H1 (cell line): ENCODE results near the gene GRXCR2. TPM values are rescaled to one million over a fixed set of nuclear protein-coding genes. Genes with fewer than 3 reads are reported as not detected.

Experiments
- CTCF ChIA-PET: fragments of 300-600 bp; sonication (Branson Sonifier 250); formaldehyde crosslinking; loops from one replicate; lab custom pipeline; 2021; ENCODE audit not compliant: partially characterized antibody; lab: Charles Lee
- POLR2A ChIA-PET: fragments of 300-600 bp; sonication (Branson Sonifier 250); formaldehyde crosslinking; loops from one replicate; lab custom pipeline; 2021; ENCODE audit warnings: inconsistent platforms; ENCODE audit not compliant: partially characterized antibody; lab: Charles Lee
- DNase-seq, 2 experiments: peaks; one replicate each; pipeline versions ENCODE4 v3.0.0 to v3.0.0-alpha.2; 2010 to 2022; ENCODE audit warnings: low spot score in 2 of 2, low read depth in 1 of 2, mixed read lengths in 1 of 2
- FAIRE-seq: peaks from 2 replicates; lab custom pipeline; 2011; peaks lifted over from hg19 to GRCh38; lab: Jason Lieb, UNC
- H2AFZ ChIP-seq: 2 replicates; pipeline ENCODE4 v1.8.1; 2012; ENCODE audit warnings: low read length, inconsistent platforms
- H2AK5ac ChIP-seq: 2 replicates; pipeline ENCODE4 v1.6.1; 2013; ENCODE audit warnings: low read depth, low read length
- H2BK120ac ChIP-seq: replicated peaks from 2 replicates; pipeline ENCODE3; 2013; ENCODE audit warnings: low read depth, low read length, inconsistent platforms
- H2BK12ac ChIP-seq: 2 replicates; pipeline ENCODE4 v1.6.1; 2013; ENCODE audit warnings: low read depth, low read length
- H2BK15ac ChIP-seq: 2 replicates; pipeline ENCODE4 v1.6.1; 2013; ENCODE audit warnings: low read length
- H2BK20ac ChIP-seq: 2 replicates; pipeline ENCODE4 v1.6.1; 2013; ENCODE audit warnings: low read length
- H2BK5ac ChIP-seq: 2 replicates; pipeline ENCODE4 v1.6.1; 2013; ENCODE audit warnings: low read depth, low read length
- H3K14ac ChIP-seq: 2 replicates; pipeline ENCODE4 v1.6.1; 2013; ENCODE audit warnings: inconsistent platforms; ENCODE audit not compliant: insufficient read length
- H3K18ac ChIP-seq: 2 replicates; pipeline ENCODE4 v1.6.1; 2013; ENCODE audit warnings: low read length; ENCODE audit errors: extremely low read depth
- H3K23ac ChIP-seq: 2 replicates; pipeline ENCODE4 v1.6.1; 2013; ENCODE audit warnings: inconsistent platforms; ENCODE audit not compliant: insufficient read length
- H3K23me2 ChIP-seq: 2 replicates; pipeline ENCODE4 v1.6.1; 2013; ENCODE audit warnings: low read depth, low read length
- H3K27ac ChIP-seq: 2 replicates; pipeline ENCODE4 v1.6.1; 2011; ENCODE audit warnings: low read depth, low read length, inconsistent platforms
- H3K27me3 ChIP-seq, 4 experiments: replicated peaks in 1 of 4; 1 replicate in 1 of 4; 2 replicates in 3 of 4; pipeline versions ENCODE4 v1.6.1 to v1.8.1; 2011 to 2013; ENCODE audit warnings: low read length in 3 of 4, mild to moderate bottlenecking in 3 of 4, inconsistent platforms in 2 of 4, mixed read lengths in 2 of 4, moderate library complexity in 1 of 4; ENCODE audit not compliant: control insufficient read depth in 3 of 4, insufficient read depth in 3 of 4; ENCODE audit errors: extremely low read depth in 1 of 4
- H3K36me3 ChIP-seq, 4 experiments: 2 replicates each; pipeline versions ENCODE4 v1.6.1 to v1.8.1; 2011 to 2013; ENCODE audit warnings: mild to moderate bottlenecking in 4 of 4, low read length in 3 of 4, moderate library complexity in 2 of 4, control low read depth in 1 of 4, inconsistent platforms in 1 of 4; ENCODE audit not compliant: insufficient read depth in 4 of 4, control insufficient read depth in 2 of 4
- H3K4ac ChIP-seq: replicated peaks from 2 replicates; pipeline ENCODE3; 2013; ENCODE audit warnings: low read length, low read depth, mixed read lengths, inconsistent platforms; ENCODE audit not compliant: insufficient read length
- H3K4me1 ChIP-seq, 4 experiments: replicated peaks in 1 of 4; 1 replicate in 1 of 4; 2 replicates in 3 of 4; pipeline versions ENCODE4 v1.6.1 to v1.8.1; 2011 to 2013; ENCODE audit warnings: low read length in 3 of 4, inconsistent platforms in 2 of 4, mixed read lengths in 1 of 4; ENCODE audit not compliant: insufficient read depth in 4 of 4, control insufficient read depth in 3 of 4
- H3K4me2 ChIP-seq, 2 experiments: 2 replicates each; pipeline versions ENCODE4 v1.6.1 to v1.8.1; 2011 to 2013; ENCODE audit warnings: low read depth in 2 of 2, low read length in 2 of 2, control low read depth in 1 of 2, inconsistent platforms in 1 of 2, mild to moderate bottlenecking in 1 of 2; ENCODE audit not compliant: insufficient read depth in 1 of 2
- H3K4me3 ChIP-seq, 4 experiments: fragments of 200-600, 300-600 bp in 1 of 4; sonication (generic), shearing (Covaris generic), sonication (Bioruptor Twin) in 1 of 4; 2 replicates each; pipeline versions ENCODE4 v1.5.1 to v1.8.1; 2011 to 2016; ENCODE audit warnings: low read length in 4 of 4, low read depth in 3 of 4, control low read depth in 2 of 4, inconsistent platforms in 2 of 4, mild to moderate bottlenecking in 2 of 4, mixed read lengths in 1 of 4, moderate library complexity in 1 of 4; ENCODE audit not compliant: insufficient read depth in 2 of 4; ENCODE audit errors: extremely low read depth in 1 of 4
- H3K56ac ChIP-seq: replicated peaks from 2 replicates; pipeline ENCODE3; 2013; ENCODE audit warnings: low read depth, mild to moderate bottlenecking, mixed read lengths, low read length, inconsistent platforms; ENCODE audit not compliant: insufficient read length
- H3K79me1 ChIP-seq: 2 replicates; pipeline ENCODE4 v1.6.1; 2013; ENCODE audit warnings: low read depth, low read length, control low read depth
- H3K79me2 ChIP-seq, 2 experiments: 2 replicates each; pipeline versions ENCODE4 v1.6.1 to v1.8.1; 2012 to 2013; ENCODE audit warnings: low read length in 2 of 2, mild to moderate bottlenecking in 2 of 2, inconsistent platforms in 1 of 2; ENCODE audit not compliant: insufficient read depth in 2 of 2, control insufficient read depth in 1 of 2
- H3K9ac ChIP-seq, 4 experiments: replicated peaks in 1 of 4; 1 replicate in 1 of 4; 2 replicates in 3 of 4; pipeline versions ENCODE4 v1.6.1 to v1.8.1; 2011 to 2013; ENCODE audit warnings: low read depth in 3 of 4, low read length in 3 of 4, control low read depth in 2 of 4, mild to moderate bottlenecking in 2 of 4, moderate library complexity in 2 of 4, inconsistent platforms in 1 of 4; ENCODE audit errors: extremely low read depth in 1 of 4
- H3K9me3 ChIP-seq, 2 experiments: 2 replicates each; pipeline versions ENCODE4 v1.6.1 to v1.8.1; 2012 to 2013; ENCODE audit warnings: mild to moderate bottlenecking in 2 of 2, moderate library complexity in 2 of 2, control low read depth in 1 of 2, inconsistent platforms in 1 of 2, low read depth in 1 of 2, low read length in 1 of 2, mixed read lengths in 1 of 2; ENCODE audit not compliant: insufficient read depth in 2 of 2
- H4K20me1 ChIP-seq, 2 experiments: replicated peaks in 1 of 2; 2 replicates each; pipeline versions ENCODE3 to v1.8.1; 2011 to 2013; ENCODE audit warnings: inconsistent platforms in 2 of 2, low read length in 2 of 2, mild to moderate bottlenecking in 1 of 2; ENCODE audit not compliant: insufficient read depth in 2 of 2, control insufficient read depth in 1 of 2
- H4K5ac ChIP-seq: 2 replicates; pipeline ENCODE4 v1.6.1; 2013; ENCODE audit warnings: low read length, low read depth, mixed read lengths, inconsistent platforms; ENCODE audit not compliant: insufficient read length
- H4K8ac ChIP-seq: 2 replicates; pipeline ENCODE4 v1.8.0; 2013; ENCODE audit warnings: mild to moderate bottlenecking, moderate library complexity, low read length, inconsistent platforms; ENCODE audit not compliant: insufficient read depth; ENCODE audit errors: extremely low read depth
- H4K91ac ChIP-seq: replicated peaks from 2 replicates; pipeline ENCODE3; 2013; ENCODE audit warnings: low read length, mixed read lengths, inconsistent platforms; ENCODE audit not compliant: insufficient read length
- BCL11A ChIP-seq, 2 experiments: IDR thresholded peaks; one replicate each; pipeline ENCODE4 v1.6.1; 2011; ENCODE audit warnings: low read depth in 2 of 2, low read length in 2 of 2, mild to moderate bottlenecking in 2 of 2
- CBX5 ChIP-seq: fragments of 300-800, 300-1000 bp; sonication (generic); IDR thresholded peaks from 2 replicates; pipeline ENCODE4 v1.7.1; 2016; ENCODE audit warnings: antibody characterized with exemption, low read length, low read depth
- CBX8 ChIP-seq: fragments of 300-800, 300-1000 bp; sonication (generic); IDR thresholded peaks from 2 replicates; pipeline ENCODE4 v1.7.1; 2016; ENCODE audit warnings: low read depth, low read length, borderline replicate concordance
- CEBPB ChIP-seq: IDR thresholded peaks from 2 replicates; pipeline ENCODE4 v1.6.1; 2012; ENCODE audit warnings: low read depth, low read length
- EZH2 ChIP-seq: fragments of 200-600 bp; sonication (generic); IDR thresholded peaks from 2 replicates; pipeline ENCODE4 v1.7.1; 2012; ENCODE audit warnings: low read depth, mild to moderate bottlenecking, moderate library complexity, low read length, inconsistent platforms; ENCODE audit not compliant: severe bottlenecking
- GABPA ChIP-seq: IDR thresholded peaks from 2 replicates; pipeline ENCODE4 v1.6.1; 2011; ENCODE audit warnings: mild to moderate bottlenecking, low read length, moderate library complexity, borderline replicate concordance; ENCODE audit not compliant: insufficient read depth
- HDAC6 ChIP-seq: IDR thresholded peaks from one replicate; pipeline ENCODE4 v1.7.1; 2012; ENCODE audit warnings: low read depth, mild to moderate bottlenecking, inconsistent platforms, low read length, moderate library complexity
- JUN ChIP-seq: IDR thresholded peaks from 2 replicates; pipeline ENCODE4 v1.6.1; 2011; ENCODE audit warnings: low read depth, mild to moderate bottlenecking, improper control_type of control experiment, low read length
- JUND ChIP-seq: IDR thresholded peaks from 2 replicates; pipeline ENCODE4 v1.6.1; 2011; ENCODE audit warnings: mild to moderate bottlenecking, improper control_type of control experiment, low read length
- KDM1A ChIP-seq: fragments of 200-600, 300-600 bp; sonication (generic); IDR thresholded peaks from 2 replicates; pipeline ENCODE4 v1.7.1; 2016; ENCODE audit warnings: mild to moderate bottlenecking, low read length, borderline replicate concordance
- NRF1 ChIP-seq: IDR thresholded peaks from 2 replicates; pipeline ENCODE4 v1.6.1; 2011; ENCODE audit warnings: mild to moderate bottlenecking, low read depth, low read length, improper control_type of control experiment
- PHF8 ChIP-seq: fragments of 200-600 bp; sonication (generic); conservative IDR thresholded peaks from 2 replicates; pipeline ENCODE4 v1.7.1; 2012; ENCODE audit warnings: low read depth, mild to moderate bottlenecking, inconsistent platforms, low read length, moderate library complexity
- POLR2AphosphoS5 ChIP-seq: IDR thresholded peaks from 2 replicates; pipeline ENCODE4 v1.6.1; 2011; ENCODE audit warnings: low read depth, low read length
- POU5F1 ChIP-seq: IDR thresholded peaks from 2 replicates; pipeline ENCODE4 v1.6.1; 2011; ENCODE audit warnings: low read depth, mild to moderate bottlenecking, low read length, moderate library complexity
- SP4 ChIP-seq: IDR thresholded peaks from 2 replicates; pipeline ENCODE4 v1.6.1; 2012; ENCODE audit warnings: low read length, inconsistent platforms
- TAF7 ChIP-seq: optimal IDR thresholded peaks from 2 replicates; pipeline ENCODE3; 2011; ENCODE audit warnings: low read depth, mild to moderate bottlenecking, inconsistent platforms, low read length, moderate library complexity, borderline replicate concordance
- WGBS, 2 experiments: shearing (Covaris generic) in 1 of 2; methylation state at CpG; one replicate each; pipeline versions ENCODE4 v1.1.6 to v1.1.7; 2013 to 2015; ENCODE audit warnings: low lambda C conversion rate in 2 of 2, mixed read lengths in 2 of 2, inconsistent platforms in 1 of 2, low coverage in 1 of 2, missing lambda C conversion rate in 1 of 2; ENCODE audit not compliant: insufficient replicate concordance in 2 of 2, insufficient coverage in 1 of 2, insufficient read length in 1 of 2; ENCODE audit errors: extremely low coverage in 1 of 2, missing lambda C conversion rate in 1 of 2; 5-methylcytosine and 5-hydroxymethylcytosine counted together
- polyA plus RNA-seq, 7 experiments: library from polyadenylated mRNA; depleted of rRNA in 3 of 7; stranded (reverse) in 5 of 7; unstranded in 2 of 7; fragments of >200 nt in 5 of 7; fragments of 200-250 nt in 2 of 7; gene quantifications; 1 replicate in 5 of 7; 2 replicates in 1 of 7; 4 replicates in 1 of 7; pipeline versions ENCODE4 v1.2.1 to v1.2.3, GENCODE V29; 2011 to 2013; ENCODE audit warnings: missing spikeins in 2 of 7, mixed read lengths in 2 of 7
- total RNA-seq: library from RNA; stranded (reverse); fragmentation: NEBNext Ultra II Directional; extraction: Animal tissue kit (Norgen Biotek cat#: 25700); gene quantifications from 2 replicates; pipeline ENCODE4 v1.2.1, GENCODE V29; 2021

GRXCR2 gene
- total and polyA plus RNA-seq, 2 of the 8 experiments (the other 6 are each of a cell fraction or from before 2014, with no cell fraction given): not detected

DNA sequence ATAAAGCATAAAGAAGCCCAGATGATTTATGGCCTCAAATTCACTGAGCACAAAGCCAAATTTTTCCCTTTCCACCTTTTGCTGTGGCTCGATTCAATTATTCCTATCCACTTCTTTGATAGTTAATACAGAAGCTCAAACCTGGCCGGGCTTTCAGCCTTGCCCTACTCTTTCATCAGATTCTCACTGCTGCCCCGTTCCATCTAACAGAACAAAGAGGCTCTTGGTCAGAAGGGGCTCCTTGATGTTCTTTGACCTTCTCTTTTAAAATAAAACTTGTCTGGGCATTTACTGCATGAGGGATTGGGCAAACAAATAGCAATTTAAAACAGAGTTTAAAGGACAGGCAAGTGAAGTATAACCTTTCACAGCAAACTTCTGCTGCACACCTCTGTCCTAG, 9.8 kb downstream of the GRXCR2 start:
- no peak overlapping the region for H3K18ac ChIP-seq
- TF ChIP-seq POU5F1 (no peak), JUND (no peak), CBX5 (no peak), CBX8 (no peak), PHF8 (no peak), POLR2AphosphoS5 (no peak), CEBPB (no peak), HDAC6 (no peak), SP4 (no peak), NRF1 (no peak), JUN (no peak), GABPA (no peak), EZH2 (no peak), BCL11A (IDR thresholded peaks at IDR 0.05; ENCODE audit: low read depth in 2 of 2, low read length in 2 of 2) (no peak), KDM1A (no peak), TAF7 (no peak)
- TF ChIP-seq, all 59 proteins: peak for 0
- no peak overlapping the region for H3K14ac ChIP-seq
- no peaks in the 10 kb centered on the region for H3K36me3 ChIP-seq
- no peak for FAIRE-seq
- no peaks in the 10 kb centered on the region for H3K23me2 ChIP-seq
- no peaks in the 10 kb centered on the region for H3K79me1 ChIP-seq
- ChIA-PET POLR2A (no interaction called here), CTCF (interaction anchor here (0.7 to 1.7 kb wide), 6 partner anchors 27 to 187 kb away, joined by 3 to 5 read pairs (median 4); partner anchors contain the start of gene PRELID2)
- H2BK12ac ChIP-seq: no peak overlapping the region
- no peak overlapping the region for H2AFZ ChIP-seq
- no peak overlapping the region for H4K91ac ChIP-seq
- no peak overlapping the region for H3K4ac ChIP-seq
- H3K9me3 ChIP-seq: no peaks in the 10 kb centered on the region
- H3K56ac ChIP-seq: no peak overlapping the region
- H4K20me1 ChIP-seq: no peaks in the 10 kb centered on the region
- no peak overlapping the region for H3K27ac ChIP-seq
- no peak for DNase-seq
- no peak overlapping the region for H3K9ac ChIP-seq
- H2BK20ac ChIP-seq: no peak overlapping the region
- H2BK120ac ChIP-seq: no peak overlapping the region
- H3K23ac ChIP-seq: no peak overlapping the region
- H3K4me1 ChIP-seq: no peaks in the 10 kb centered on the region
- no peak overlapping the region for H3K4me2 ChIP-seq
- H2BK5ac ChIP-seq: no peak overlapping the region
- H3K79me2 ChIP-seq: no peaks in the 10 kb centered on the region
- no peak overlapping the region for H2AK5ac ChIP-seq
- no peak overlapping the region for H3K4me3 ChIP-seq
- H3K27me3 ChIP-seq: no peaks in the 10 kb centered on the region
- no peak overlapping the region for H2BK15ac ChIP-seq
- 82% methylated on average over 3 of the region's 3 CpGs; no CpG with 5 or more reads in 1 of the 2 experiments for WGBS, 2 experiments
- no peak overlapping the region for H4K8ac ChIP-seq
- no peak overlapping the region for H4K5ac ChIP-seq
